ENCODE measurements around the gene OLFM3.

Gene OLFM3

GRCh38 chr1:101852936-101853335, 143.8 kb downstream of the OLFM3 start:
- DNase-seq (ENCODE audit: low read depth in 1 of 2, low spot score in 1 of 2): no peak

- no peak for DNase-seq (ENCODE audit: low read depth in 1 of 2, low spot score in 1 of 2)
These were observed 147.4 kb downstream of the OLFM3 start for GRCh38 chr1:101849356-101849755.

GRCh38 chr1:101847626-101848025, 149.1 kb downstream of the OLFM3 start:
- DNase-seq (ENCODE audit: low read depth in 1 of 2, low spot score in 1 of 2): no peak

- DNase-seq (ENCODE audit: low read depth in 1 of 2, low spot score in 1 of 2): no peak
These were observed 149.9 kb downstream of the OLFM3 start for GRCh38 chr1:101846820-101847219.

- no peak for DNase-seq (ENCODE audit: low read depth in 1 of 2, low spot score in 1 of 2)
These were observed 153.6 kb downstream of the OLFM3 start for GRCh38 chr1:101843160-101843559.

GRCh38 chr1:101841824-101842223, 154.9 kb downstream of the OLFM3 start:
- no peak for DNase-seq (ENCODE audit: low read depth in 1 of 2, low spot score in 1 of 2)

GRCh38 chr1:101835988-101836387, 160.7 kb downstream of the OLFM3 start:
- DNase-seq (ENCODE audit: low read depth in 1 of 2, low spot score in 1 of 2): no peak

GRCh38 chr1:101833312-101833711, 163.4 kb downstream of the OLFM3 start:
- no peak for DNase-seq (ENCODE audit: low read depth in 1 of 2, low spot score in 1 of 2)

GRCh38 chr1:101826416-101826815, 170.3 kb downstream of the OLFM3 start:
- DNase-seq (ENCODE audit: low read depth in 1 of 2, low spot score in 1 of 2): no peak

- no peak for DNase-seq (ENCODE audit: low read depth in 1 of 2, low spot score in 1 of 2)
These were observed 176.7 kb downstream of the OLFM3 start for GRCh38 chr1:101820071-101820470.

GRCh38 chr1:101816262-101816661, 180.5 kb downstream of the OLFM3 start:
- no peak for DNase-seq (ENCODE audit: low read depth in 1 of 2, low spot score in 1 of 2)

GRCh38 chr1:101798417-101798816, 198.3 kb downstream of the OLFM3 start:
- DNase-seq (ENCODE audit: low read depth in 1 of 2, low spot score in 1 of 2): no peak

GRCh38 chr1:101797722-101798121, 199.0 kb downstream of the OLFM3 start:
- no peak for DNase-seq (ENCODE audit: low read depth in 1 of 2, low spot score in 1 of 2)

GRCh38 chr1:101781201-101781831, 215.4 kb downstream of the OLFM3 start:
- DNase-seq (ENCODE audit: low read depth in 1 of 2, low spot score in 1 of 2): no peak

- no peak for DNase-seq (ENCODE audit: low read depth in 1 of 2, low spot score in 1 of 2)
These were observed 227.2 kb downstream of the OLFM3 start for GRCh38 chr1:101769520-101769919.

GRCh38 chr1:101757985-101758384, 238.7 kb downstream of the OLFM3 start:
- DNase-seq (ENCODE audit: low read depth in 1 of 2, low spot score in 1 of 2): no peak

GRCh38 chr1:101756411-101756810, 240.3 kb downstream of the OLFM3 start:
- DNase-seq (ENCODE audit: low read depth in 1 of 2, low spot score in 1 of 2): no peak
